GM12892 (cell line): ENCODE results near the gene GRIA4.

ENCODE experiments used
- POLR2A ChIP-seq: IDR thresholded peaks from 2 replicates; pipeline ENCODE4 v1.6.1; 2011; ENCODE audit warnings: low read depth, low read length, control low read depth
- POLR2AphosphoS5 ChIP-seq: IDR thresholded peaks from 2 replicates; pipeline ENCODE4 v1.6.1; 2011; ENCODE audit warnings: low read depth, low read length, control low read depth

DNA sequence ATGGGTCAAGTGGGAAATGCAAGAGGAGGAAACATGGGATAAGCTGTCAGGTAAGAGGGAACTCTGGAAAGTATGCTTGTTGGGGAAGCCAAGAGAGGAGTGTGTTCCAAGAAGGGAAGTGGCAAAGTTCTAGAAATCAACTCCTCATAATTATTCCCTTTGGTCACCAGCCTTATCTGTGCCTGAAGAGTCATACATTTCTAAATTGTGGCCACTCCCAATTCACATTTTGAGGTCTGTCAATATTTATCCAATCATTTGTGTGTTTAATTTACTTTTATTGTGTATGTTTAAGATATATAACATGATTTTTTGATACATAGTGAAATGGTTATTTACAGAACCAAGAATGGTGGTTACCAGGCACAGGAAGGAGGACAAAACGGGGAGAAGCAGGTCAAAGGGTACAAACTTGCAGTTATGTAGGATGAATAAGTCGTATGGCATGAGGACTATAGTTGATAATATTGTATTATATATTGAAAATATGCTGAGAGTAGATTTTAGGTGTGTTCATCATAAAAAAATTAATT lies 131.7 kb downstream of the GRIA4 start:
- TF ChIP-seq POLR2AphosphoS5 (no peak), POLR2A (no peak)
